Epidermal melanocyte (primary cell): Measurements from ENCODE around the gene KBTBD12.
A peak's percentile ranks its signal among the peaks of the same experiment; 100 is the strongest.

Experiments used
- DNase-seq: peaks from one replicate; pipeline ENCODE4 v3.0.0; 2011; ENCODE audit warnings: low spot score; ENCODE audit not compliant: insufficient read length

Gene KBTBD12

DNA sequence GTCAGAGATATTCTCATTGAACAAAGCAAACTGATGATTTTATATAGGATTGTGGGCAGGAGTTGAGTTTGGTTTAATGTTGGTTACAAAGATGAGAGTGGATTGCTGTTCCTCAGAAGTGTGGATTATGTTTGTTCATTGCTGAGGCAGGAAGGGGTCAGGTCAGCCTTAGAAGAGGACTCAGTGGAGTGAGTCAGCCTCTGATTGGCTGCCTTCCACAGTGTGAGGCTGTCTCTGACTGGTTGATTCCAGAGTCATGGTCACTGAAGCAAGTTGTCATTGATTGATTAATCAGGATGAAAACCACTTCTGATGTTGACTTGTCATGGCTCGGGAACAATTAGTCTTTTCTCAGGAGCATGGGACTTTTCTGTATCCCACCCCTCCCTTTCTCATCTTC, 36.2 kb downstream of the KBTBD12 start:
- DNase-seq, result no peak

DNA sequence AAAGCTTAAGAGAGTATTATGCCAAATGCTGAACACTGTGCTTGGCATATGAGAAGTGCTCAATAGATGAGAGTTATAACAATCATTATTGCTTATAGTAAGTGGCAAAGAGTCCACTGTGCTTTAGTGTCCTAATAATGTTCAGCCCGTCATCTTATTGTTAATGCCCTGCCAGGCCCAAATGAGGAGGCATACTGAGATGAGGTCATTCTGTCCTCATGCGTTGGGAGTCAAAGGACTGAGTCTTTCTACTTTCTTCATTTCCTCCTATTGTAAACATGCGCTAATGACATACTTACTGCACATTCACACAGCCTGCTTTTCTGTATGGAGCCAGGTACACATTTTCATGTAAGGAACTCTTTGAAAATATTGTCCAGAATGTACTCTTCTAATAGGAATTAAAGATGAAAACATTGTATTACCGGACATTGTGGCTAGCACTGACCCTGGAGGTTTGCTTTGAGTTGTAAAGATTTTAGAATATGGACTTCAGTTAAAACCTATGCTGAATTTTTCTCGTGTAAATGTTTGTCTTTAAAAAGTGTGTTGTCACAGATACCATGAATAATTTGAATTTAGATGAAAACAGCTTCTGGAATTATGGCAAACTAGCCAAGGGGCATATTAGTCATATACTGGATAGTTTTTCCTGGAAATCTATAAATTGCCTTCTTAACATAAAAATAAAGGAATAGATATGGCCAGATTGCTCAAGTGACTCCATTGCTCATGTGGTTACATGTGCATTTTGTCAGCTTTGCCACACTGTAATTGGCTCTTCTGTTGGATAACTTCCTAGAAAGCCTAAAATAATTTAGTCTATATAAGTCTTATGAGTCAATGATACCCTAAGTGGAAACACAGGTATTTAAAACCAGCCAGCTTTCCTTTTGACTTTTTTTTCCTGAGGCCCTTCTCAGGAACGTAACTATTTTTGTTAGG, 38.3 kb downstream of the KBTBD12 start:
- DNase-seq, result no peak

DNA sequence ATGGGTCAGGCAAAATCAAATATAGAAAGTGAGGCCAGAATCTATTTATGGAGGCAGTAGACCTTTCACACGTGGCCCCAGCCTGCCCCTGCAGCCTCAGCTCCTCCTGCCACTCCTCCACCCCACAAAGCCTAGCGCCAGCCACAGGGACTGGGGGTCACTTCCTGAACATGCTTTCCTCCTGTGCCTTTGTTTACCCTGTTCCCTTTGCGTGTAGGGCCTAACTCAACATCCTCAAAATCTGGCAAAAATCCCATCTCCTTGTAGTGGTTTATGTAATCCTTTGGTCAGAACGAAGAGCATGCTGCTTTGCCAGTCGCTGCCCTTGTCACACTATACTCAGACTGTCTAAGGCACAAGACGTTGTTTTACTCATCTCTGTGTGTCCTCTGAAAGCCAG, 39.6 kb downstream of the KBTBD12 start:
- no peak for DNase-seq

DNA sequence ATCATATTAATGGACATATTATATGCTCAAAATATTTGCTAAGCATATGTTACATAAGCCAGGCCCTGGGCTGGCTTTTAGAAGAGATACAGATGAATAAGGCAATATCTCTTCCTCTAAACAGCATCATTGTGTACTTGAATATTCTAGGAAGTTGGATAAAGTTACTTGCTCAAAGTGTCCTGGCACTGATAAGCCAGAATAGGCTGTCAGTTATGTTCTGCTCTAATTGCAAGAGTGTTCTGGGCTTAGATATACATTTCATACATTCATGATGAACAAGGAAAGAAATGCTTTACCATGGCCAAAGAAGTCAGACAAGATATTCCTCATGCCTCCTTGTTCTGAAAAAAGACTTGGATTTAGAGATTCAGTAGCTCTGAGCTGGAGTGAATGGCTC, 40.7 kb downstream of the KBTBD12 start:
- DNase-seq, result no peak

DNA sequence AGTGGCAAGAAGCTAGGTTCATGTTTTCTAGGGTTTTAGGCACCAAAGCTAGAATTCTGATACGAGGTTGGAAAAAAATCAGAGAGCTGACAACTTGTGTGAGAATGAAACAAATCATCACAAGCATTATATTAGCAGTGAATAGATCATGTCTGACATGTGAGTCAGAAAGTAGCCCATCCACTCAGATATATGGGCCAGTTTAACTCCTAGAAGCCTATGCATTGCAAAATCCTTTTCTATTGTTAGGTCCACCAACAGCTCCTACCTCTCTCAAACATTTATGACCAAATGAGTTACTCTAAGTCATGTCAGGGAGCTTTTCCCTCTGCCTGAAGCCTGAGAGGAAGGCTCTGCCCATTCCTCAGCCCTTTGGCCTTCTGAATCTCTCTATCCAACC, 44.0 kb downstream of the KBTBD12 start:
- DNase-seq, result no peak

DNA sequence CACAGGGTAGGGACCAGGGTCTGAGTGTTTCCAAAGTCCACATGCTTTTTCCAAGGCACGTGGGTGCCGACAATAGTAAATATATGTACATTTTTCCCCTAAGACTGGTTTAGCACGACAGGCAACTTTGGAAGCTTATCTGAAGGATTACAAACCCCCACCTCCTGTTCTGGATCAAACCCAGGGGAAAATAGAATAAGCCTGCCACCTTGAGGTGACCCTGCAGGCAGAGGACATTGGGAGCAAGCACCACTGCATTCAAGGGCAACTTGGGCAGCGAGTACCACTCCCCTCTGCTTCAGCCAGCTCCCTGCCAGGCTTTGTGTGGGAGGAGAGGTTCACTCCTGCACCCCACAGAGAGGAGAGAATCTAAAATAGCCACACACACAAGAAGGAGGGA, 44.8 kb downstream of the KBTBD12 start:
- no peak for DNase-seq

DNA sequence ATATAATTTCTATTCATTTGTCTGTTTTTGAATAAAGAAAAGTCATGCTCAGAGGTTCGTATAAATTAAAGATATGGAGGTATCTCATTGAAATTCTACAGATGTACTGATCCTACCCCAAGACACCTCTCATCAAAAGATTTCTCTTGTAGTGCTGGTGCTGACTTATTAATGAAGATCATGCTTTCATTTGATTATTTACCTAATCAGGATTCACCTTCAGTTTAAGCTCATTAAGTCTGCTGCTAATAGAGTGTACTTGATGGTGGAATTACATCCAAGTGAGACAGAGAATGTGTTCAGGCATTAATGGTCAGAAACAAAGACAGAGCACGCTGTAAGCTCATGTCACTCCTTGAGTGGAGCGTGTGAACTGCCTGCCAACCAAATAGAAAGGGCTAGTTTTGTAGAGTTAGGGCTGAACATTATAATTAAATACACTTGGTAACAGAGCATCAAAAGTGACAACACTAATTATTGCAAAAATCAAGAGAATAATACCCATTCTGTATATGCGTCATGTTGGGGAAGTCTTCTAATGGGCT, 45.5 kb downstream of the KBTBD12 start:
- DNase-seq, result no peak

DNA sequence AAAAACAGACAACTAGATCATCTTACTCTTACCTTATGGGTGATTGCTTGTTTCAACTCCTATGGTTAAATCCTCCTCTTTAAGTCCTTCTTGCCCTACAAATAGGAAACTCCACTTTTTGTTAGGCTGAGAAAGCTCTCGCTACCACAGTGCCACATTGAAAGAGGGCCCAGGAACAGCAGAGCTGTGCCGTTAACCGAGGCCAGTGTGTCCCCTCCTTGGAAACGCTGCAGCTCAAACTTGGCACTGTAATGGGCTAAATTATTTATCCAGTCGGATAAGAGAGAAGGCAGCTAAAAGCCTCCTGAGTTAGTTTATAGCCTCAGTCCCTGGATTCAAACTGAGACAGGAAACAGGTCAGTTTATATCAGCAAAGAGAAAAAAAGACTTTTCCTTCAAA, 46.1 kb downstream of the KBTBD12 start:
- no peak for DNase-seq

DNA sequence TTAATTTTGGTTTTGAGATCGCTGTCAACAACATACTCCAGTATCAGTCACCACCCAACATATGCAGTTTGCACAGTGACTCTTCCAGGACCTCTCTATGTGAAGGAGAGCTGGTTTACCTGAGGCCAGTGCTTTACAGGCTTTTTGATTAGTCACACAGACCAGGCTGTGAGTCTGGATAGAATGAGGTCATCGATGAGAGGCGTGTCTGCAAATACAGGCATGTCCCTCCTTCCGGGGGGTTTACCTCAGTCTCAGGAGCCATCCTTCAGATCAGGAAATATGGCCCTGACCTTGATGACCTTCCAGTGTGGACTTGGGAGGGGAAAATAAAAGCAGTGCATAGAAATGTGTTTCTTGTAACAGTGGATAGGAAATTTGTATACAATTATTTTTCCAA, 46.9 kb downstream of the KBTBD12 start:
- no peak for DNase-seq

DNA sequence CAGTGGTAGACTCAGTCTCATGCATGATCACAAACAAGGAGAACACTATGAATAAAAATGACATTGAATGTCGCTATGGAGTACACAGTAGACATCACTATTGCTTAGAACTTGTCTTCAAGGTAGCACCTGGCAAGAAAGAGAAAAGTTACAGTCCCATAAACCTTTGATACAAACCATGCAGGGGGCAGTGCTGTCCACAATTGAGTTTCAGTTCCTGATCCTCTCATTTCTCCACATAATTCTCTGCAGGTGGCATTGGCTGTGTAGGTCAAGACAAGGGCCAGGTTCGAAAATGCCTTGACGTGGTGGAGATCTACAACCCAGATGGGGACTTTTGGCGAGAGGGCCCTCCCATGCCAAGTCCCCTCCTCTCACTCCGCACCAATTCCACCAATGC, 47.9 kb downstream of the KBTBD12 start:
- DNase-seq, result no peak

DNA sequence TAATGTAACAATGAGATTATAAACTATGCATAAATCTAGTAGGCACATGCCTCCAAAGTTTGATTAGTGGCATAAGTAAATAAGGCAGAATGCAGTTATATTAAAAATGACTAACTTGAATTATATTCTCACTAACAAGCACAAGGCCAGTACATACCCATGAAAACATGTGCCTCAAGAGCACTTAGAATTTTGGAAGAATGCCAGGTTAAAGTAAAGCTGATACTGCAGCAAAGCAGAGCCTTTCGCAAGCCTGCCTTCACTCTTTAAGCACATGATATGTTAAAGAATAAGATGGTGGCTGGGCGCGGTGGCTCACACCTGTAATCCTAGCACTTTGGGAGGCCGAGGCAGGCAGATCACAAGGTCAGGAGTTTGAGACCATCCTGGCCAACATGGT, 49.0 kb downstream of the KBTBD12 start:
- no peak for DNase-seq

DNA sequence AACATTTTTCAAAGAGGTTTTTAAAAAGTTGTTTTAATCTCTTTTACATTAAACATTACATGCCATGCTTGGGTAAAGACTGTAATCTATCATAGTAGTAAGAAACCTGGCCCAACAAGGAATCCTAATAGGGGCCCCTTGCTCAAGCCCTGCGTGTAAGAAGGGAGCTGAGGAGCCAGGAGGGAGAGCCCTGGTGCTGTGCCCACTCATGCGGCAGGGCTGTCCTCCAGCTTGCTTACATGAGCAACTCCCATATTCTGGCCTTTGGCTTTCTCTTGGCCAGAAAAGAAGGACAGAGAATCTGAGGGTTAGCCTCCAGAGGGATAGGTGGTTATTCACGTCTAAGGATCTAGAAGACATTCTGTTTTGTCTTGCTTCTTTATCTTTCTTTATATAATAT, 49.8 kb downstream of the KBTBD12 start:
- no peak for DNase-seq

DNA sequence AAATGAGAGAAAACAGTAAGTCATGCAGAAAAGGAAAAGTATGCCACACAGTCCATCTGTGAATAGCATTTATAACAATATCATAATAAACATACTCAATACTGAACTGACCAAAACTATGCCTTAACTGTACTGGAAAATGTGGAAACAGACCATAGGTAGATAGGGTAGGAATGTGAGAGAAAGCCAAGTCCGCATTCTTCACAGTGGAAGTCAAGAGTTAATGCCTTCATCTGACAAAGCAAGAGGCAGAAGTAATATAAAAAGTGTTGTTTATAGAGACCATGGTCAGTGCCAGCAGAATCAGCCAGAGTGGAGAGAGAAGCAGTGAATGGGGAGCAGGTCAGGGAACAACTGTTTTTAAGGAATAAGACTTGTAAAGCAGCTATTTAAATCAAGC, 52.3 kb downstream of the KBTBD12 start:
- DNase-seq, result no peak

DNA sequence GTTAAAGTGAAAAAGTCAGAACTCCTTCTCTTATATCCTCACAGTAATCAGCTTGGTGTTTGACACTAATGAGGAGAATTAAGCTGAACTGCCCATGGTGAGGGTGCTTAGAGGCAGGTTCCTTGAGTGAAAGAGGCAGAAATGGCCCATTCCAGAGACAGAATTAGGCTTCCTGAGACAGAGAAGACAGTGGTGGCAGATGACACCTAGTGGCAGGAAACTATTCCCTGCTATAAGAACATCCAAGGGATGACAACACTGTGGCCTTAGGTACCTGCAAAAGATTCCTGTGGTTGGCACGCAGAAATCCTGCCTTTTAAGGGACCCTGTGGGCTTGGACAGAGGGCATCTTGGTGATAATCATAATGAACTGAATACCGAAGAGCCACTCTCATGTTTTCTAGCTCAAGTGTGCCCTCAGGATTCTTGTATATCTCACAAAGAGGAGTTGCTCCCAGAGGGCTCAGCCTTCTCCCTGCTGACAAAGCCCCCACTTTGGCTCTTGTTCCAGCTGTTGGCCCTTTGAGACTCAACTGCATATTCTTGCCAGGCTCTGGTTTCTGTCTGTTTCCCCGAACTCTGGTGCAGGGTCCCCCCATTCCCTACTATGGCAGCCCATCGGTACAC, 56.0 kb downstream of the KBTBD12 start:
- DNase-seq, result peak; percentile 52

DNA sequence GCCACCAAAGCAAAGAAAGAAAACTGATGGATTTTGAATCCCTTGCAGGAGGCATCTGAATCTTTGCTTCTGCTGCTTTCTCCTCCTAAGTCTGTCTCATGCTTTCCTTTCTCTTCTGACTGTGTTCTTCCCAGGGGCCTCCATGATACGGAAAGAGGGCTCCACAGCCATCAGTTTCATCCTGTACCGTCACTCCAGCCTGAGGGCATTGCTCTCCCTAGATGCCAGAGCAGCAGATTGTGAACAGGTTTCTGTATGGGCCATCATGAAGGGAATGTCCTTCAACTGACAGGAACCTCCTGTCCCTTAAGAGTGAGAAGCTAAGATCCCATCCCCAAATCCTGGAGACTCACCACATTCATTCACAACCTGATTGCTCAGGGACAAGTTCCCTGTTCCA, 59.2 kb downstream of the KBTBD12 start:
- no peak for DNase-seq

DNA sequence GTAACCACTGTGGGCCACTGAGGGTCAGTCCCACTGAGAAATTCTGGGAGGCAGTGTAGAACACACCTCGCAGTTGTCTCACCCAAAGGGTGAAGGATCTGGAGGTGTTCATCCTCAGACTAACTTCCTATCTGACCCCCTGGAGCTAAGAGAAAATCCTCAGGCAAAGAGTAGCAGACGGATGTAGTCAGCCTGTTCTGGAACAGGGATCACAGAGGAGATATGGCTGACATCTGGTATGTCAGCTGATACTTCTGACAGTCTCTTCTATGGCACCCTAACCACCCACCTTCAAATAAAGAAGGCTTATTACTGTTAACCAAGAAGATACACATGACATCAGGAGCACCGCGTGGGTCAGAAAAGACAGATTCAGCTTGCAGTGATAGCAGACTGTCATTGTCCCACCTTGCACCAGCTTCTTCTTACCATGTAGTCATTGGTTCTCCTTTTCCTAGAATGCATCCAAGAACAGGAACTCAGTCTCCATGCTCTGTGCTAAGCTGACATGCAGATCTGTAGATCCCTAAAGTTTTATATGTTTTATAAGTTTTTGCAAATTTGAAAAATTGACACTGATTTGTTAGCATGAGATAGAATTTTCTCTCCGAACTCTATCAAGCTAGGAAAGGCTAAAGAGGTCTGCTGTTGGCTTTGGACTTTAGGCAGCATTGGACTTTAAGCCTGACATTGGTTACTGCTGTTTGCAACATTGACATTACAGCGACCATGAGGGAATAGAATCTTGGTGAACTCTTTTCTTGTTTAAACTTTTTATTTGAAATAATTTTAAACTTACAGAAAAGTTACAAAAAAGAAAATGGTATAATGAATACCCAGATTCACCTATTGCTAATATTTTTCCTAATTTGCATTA, 60.4 kb downstream of the KBTBD12 start:
- no peak for DNase-seq

DNA sequence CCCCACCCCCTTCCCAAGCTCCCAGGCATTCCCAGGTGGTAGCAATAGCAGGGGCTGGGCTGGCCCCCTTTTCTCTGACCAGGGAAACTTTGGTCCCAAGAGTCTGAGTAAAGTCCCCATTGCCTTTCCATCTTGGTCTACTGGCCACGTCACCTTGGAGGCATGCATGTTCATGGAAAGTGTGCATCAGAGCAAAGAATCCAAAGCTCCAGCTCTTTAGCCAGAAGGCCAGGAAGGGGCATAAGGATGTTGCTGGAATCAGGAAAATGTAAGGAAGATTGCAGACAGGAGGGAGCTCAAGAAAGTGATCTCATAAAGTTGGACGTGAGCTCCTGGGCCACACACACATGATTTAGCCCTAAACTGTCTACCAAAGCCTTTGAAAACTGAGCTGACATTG, 63.6 kb downstream of the KBTBD12 start:
- no peak for DNase-seq

DNA sequence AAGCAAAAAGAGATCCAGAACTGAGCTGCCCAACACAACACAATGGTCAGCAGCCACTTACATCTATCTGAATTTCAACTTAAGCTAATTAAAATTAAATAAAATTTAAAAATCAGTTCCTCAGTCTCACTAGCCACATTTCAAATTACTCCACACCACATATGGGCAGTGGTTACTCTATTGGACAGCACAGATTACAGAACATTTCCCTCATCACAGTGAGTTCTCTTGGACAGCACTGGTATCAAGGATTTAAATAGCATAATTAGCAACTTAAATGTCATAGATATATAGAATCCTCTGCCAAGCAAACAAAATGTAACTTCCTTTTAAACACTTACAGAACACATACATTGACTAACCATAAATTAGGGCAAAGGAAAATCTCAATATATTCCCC, 64.4 kb downstream of the KBTBD12 start:
- DNase-seq, result no peak

DNA sequence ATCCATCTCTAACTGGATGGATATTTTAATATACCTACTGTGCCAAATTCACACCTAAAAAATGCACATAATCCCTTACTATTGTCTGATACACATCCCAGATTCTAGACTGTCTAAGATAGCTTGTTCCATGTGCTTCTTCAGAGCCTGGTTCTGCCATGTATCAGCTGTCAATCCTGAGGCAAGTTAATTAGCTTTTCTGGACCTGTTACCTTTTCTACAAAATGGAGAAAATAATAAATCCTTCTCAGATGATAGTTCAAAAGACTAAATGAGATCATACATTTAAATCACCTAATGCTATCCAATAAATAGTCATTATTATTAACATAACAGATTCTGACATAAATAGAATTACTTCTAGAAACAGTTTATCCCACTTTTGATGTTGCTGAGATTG, 66.1 kb downstream of the KBTBD12 start:
- no peak for DNase-seq

DNA sequence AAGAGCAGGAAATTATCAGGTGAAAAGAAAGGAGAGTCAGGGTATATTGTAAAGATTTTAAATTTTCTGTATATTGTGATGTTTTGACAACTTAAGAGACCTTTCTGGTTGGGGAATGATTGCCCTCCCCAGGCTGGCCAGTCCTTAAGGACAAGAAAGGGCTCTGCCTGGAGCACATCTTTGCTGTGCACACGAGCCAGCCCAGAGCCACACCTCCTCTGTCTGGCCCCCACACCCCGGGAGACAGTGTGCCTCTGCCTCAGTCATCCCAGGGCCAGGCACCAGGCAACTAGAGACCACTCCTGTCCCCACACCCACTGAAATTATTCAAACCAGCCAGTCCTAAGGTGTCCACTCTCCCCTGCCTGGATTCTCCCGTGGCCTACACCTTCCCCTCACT, 67.1 kb downstream of the KBTBD12 start:
- no peak for DNase-seq

DNA sequence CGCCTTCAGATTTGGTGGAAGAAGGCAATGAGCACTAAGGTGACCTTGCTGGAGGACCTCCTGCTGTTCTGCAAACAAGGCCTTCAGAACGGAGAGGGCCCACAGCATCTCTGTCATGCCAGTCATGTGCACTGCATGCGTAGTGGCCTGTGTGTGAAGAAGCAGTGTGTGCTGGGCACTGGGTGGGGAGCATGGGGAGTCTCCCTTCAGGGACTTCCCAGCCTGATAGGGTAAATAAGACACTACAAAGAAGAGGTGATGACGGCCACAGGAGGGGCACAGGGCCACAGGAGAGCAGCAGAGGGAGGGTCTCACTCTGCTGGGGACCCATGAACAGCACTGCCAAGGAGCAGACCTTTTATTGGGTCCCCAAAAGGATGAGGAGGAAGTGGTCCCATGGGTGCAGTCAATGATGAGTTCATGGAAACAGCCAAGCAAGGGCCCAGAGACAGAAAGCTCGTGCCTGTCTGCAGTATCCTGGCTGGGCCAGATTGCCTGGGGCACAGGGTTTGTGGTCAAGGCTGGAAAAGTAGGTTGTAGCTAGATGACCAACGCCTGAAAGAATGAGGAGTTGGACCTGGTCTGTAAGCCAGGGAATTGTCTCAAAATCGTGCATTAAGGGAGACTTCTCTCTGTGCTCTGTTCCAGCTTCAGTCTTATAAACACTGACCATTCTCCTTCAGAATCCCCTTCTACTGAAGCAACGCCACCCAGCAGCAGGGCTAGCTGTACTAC, 69.4 kb downstream of the KBTBD12 start:
- DNase-seq, result no peak
